Osteocyte (in vitro differentiated cells): ENCODE measurements around the gene FRMD7. TPM values are rescaled to one million over a fixed set of nuclear protein-coding genes. Genes with fewer than 3 reads are reported as not detected.
"Not testable (repeated sequence)": the region's sequence is repeated elsewhere in the genome, so short reads cannot be mapped to it uniquely, and the experiment has no call there.

Experiments used
- DNase-seq: peaks from one replicate; pipeline ENCODE4 v3.0.0; 2021; ENCODE audit warnings: mixed read lengths; ENCODE audit not compliant: unreplicated experiment; ENCODE audit errors: extremely low spot score
- H3K27ac Mint-ChIP-seq: one replicate; pipeline ENCODE4 v1.8.0; 2021; ENCODE audit warnings: mild to moderate bottlenecking, mixed read lengths; ENCODE audit not compliant: unreplicated experiment
- H3K27me3 Mint-ChIP-seq: one replicate; pipeline ENCODE4 v1.8.0; 2021; ENCODE audit warnings: mixed read lengths; ENCODE audit not compliant: unreplicated experiment
- H3K36me3 Mint-ChIP-seq: one replicate; pipeline ENCODE4 v1.8.0; 2021; ENCODE audit warnings: mixed read lengths; ENCODE audit not compliant: unreplicated experiment
- H3K4me1 Mint-ChIP-seq: one replicate; pipeline ENCODE4 v1.8.0; 2021; ENCODE audit warnings: mixed read lengths; ENCODE audit not compliant: unreplicated experiment
- H3K4me3 Mint-ChIP-seq: one replicate; pipeline ENCODE4 v1.8.0; 2021; ENCODE audit warnings: mild to moderate bottlenecking, moderate library complexity, mixed read lengths; ENCODE audit not compliant: unreplicated experiment
- H3K9me3 Mint-ChIP-seq: one replicate; pipeline ENCODE4 v1.8.0; 2021; ENCODE audit warnings: mixed read lengths; ENCODE audit not compliant: unreplicated experiment
- total RNA-seq: library from RNA; stranded (reverse); gene quantifications from 2 replicates; pipeline ENCODE4 v1.2.1, GENCODE V29; 2021
- TF ChIP-seq, protein P1 (sequence below): fragments of 200-600 bp; sonication (generic); IDR thresholded peaks from 2 replicates; pipeline ENCODE4 v1.5.0; 2021; ENCODE audit warnings: antibody characterized with exemption, mild to moderate bottlenecking, moderate library complexity

The FRMD7 gene
- total RNA-seq, 1 donor from 2014 or later, result 0.30 TPM

DNA sequence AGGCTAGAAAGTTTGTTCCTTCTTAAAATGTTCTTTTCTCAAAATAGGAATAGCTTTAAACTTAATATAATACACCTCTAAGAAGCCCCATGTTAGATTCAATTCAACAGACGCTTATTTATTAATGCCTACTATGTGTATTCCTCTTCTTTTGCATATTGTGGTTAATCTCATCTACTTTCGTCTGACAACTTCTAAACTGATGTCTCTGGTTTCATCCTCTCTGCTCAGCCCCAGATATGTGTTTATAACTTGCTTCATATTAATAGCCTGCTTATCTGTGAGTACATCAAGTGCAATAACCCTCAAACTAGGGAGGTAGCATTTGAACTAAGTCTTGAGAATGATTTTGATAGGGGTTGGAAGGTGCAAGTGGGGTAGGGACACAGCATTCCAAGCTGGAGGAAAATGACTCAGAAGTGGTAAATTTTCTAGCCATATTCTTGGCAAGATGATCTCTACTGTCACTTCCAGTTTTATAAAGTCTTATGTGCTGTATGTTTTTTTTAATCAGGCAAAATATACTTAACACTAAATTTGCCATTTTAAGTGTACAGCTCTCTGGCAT lies 67.8 kb downstream of the FRMD7 start:
- no peak for DNase-seq
- peak overlapping the region; percentile 8 for H3K27ac Mint-ChIP-seq
- TF ChIP-seq, protein P1, sequence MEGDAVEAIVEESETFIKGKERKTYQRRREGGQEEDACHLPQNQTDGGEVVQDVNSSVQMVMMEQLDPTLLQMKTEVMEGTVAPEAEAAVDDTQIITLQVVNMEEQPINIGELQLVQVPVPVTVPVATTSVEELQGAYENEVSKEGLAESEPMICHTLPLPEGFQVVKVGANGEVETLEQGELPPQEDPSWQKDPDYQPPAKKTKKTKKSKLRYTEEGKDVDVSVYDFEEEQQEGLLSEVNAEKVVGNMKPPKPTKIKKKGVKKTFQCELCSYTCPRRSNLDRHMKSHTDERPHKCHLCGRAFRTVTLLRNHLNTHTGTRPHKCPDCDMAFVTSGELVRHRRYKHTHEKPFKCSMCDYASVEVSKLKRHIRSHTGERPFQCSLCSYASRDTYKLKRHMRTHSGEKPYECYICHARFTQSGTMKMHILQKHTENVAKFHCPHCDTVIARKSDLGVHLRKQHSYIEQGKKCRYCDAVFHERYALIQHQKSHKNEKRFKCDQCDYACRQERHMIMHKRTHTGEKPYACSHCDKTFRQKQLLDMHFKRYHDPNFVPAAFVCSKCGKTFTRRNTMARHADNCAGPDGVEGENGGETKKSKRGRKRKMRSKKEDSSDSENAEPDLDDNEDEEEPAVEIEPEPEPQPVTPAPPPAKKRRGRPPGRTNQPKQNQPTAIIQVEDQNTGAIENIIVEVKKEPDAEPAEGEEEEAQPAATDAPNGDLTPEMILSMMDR, result no peak
- H3K4me1 Mint-ChIP-seq, result peaks cover 19% of the 10 kb centered on the region
- no peak overlapping the region for H3K4me3 Mint-ChIP-seq
- no peaks in the 10 kb centered on the region for H3K27me3 Mint-ChIP-seq
- no peaks in the 10 kb centered on the region for H3K36me3 Mint-ChIP-seq
- no peaks in the 10 kb centered on the region for H3K9me3 Mint-ChIP-seq

DNA sequence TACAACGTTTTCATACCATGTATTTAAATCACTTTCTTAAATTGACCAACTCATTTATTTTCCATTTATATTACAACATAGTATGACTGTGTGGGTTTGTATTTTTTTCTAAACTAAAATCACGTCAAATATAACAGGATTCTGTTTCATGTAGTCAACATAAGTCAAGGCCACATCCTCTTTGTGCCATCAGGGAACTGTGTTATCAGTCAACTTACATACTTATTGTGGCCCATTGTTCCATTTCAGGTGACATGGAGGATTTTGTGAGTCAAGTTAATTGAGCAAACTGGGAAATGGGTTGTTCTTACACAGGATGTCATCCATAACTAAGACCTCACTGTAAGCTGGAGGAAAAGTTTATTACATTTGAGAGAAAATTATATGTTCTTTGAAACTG lies 68.8 kb downstream of the FRMD7 start:
- no peaks in the 10 kb centered on the region for H3K27me3 Mint-ChIP-seq
- TF ChIP-seq, protein P1, result no peak
- no peak overlapping the region for H3K4me3 Mint-ChIP-seq
- H3K4me1 Mint-ChIP-seq, result peaks cover 19% of the 10 kb centered on the region
- DNase-seq, result no peak
- peak overlapping the region; percentile 63 for H3K27ac Mint-ChIP-seq
- H3K9me3 Mint-ChIP-seq, result no peaks in the 10 kb centered on the region
- no peaks in the 10 kb centered on the region for H3K36me3 Mint-ChIP-seq

DNA sequence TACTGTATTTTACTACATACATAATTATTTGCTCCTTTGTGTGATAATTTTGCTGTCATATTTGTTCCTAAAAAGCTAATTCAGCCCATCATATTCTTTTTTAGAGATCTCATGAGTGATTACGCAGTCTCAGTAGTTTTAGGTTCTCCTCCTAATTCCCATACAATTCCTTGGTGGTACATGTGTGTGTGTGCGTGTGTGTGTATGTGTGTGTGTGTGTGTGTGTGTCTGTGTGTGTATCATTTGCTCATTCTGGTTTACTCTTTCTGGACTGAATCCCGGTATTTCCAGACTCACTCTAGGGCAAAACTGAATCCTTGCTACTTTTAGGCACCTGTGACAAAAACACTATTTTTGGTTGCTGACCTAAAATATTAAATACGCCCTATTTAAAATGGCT lies 69.8 kb downstream of the FRMD7 start:
- DNase-seq, result no peak
- peaks cover 19% of the 10 kb centered on the region for H3K4me1 Mint-ChIP-seq
- H3K4me3 Mint-ChIP-seq, result no peak overlapping the region
- no peaks in the 10 kb centered on the region for H3K27me3 Mint-ChIP-seq
- H3K27ac Mint-ChIP-seq, result no peak overlapping the region
- TF ChIP-seq, protein P1, result no peak
- H3K36me3 Mint-ChIP-seq, result no peaks in the 10 kb centered on the region
- no peaks in the 10 kb centered on the region for H3K9me3 Mint-ChIP-seq

GRCh38 chrX:132051778-132052177 lies 76.0 kb downstream of the FRMD7 start:
- H3K4me3 Mint-ChIP-seq, H3K36me3 Mint-ChIP-seq, H3K9me3 Mint-ChIP-seq, H3K27ac Mint-ChIP-seq, H3K4me1 Mint-ChIP-seq, DNase-seq, H3K27me3 Mint-ChIP-seq: not testable (repeated sequence)

- peaks cover 7% of the 10 kb centered on the region for H3K4me1 Mint-ChIP-seq
- peaks cover 2% of the 10 kb centered on the region for H3K36me3 Mint-ChIP-seq
- H3K27ac Mint-ChIP-seq, result no peak overlapping the region
- TF ChIP-seq, protein P1, result no peak
- H3K9me3 Mint-ChIP-seq, result peaks cover 3% of the 10 kb centered on the region
- H3K27me3 Mint-ChIP-seq, result no peaks in the 10 kb centered on the region
- DNase-seq, result no peak
- no peak overlapping the region for H3K4me3 Mint-ChIP-seq
These were observed 81.3 kb downstream of the FRMD7 start for GRCh38 chrX:132046533-132046932.

DNA sequence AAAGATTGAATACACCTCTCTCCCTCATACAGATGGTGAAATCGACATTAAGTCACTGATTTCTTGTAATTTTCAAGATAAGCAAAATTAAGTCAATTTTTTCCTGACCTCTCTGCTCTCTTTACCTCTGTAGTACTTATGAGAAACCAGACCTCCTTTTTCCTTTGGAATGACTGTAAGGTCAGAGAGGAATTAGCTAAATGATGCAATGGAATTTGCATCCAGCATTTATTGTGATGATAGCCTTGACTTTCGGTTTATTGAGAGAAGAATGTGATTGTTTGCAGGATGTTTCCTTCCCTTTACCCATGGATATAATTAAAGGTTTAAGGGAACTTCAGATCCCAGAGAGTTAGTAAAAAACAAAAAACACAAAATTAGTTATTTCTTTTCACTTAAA lies 82.4 kb downstream of the FRMD7 start:
- H3K9me3 Mint-ChIP-seq, result no peaks in the 10 kb centered on the region
- no peak overlapping the region for H3K4me3 Mint-ChIP-seq
- TF ChIP-seq, protein P1, result no peak
- no peaks in the 10 kb centered on the region for H3K27me3 Mint-ChIP-seq
- H3K4me1 Mint-ChIP-seq, result peaks cover 14% of the 10 kb centered on the region
- H3K27ac Mint-ChIP-seq, result no peak overlapping the region
- H3K36me3 Mint-ChIP-seq, result no peaks in the 10 kb centered on the region
- no peak for DNase-seq
